ENCODE results near the gene MC3R.

DNA sequence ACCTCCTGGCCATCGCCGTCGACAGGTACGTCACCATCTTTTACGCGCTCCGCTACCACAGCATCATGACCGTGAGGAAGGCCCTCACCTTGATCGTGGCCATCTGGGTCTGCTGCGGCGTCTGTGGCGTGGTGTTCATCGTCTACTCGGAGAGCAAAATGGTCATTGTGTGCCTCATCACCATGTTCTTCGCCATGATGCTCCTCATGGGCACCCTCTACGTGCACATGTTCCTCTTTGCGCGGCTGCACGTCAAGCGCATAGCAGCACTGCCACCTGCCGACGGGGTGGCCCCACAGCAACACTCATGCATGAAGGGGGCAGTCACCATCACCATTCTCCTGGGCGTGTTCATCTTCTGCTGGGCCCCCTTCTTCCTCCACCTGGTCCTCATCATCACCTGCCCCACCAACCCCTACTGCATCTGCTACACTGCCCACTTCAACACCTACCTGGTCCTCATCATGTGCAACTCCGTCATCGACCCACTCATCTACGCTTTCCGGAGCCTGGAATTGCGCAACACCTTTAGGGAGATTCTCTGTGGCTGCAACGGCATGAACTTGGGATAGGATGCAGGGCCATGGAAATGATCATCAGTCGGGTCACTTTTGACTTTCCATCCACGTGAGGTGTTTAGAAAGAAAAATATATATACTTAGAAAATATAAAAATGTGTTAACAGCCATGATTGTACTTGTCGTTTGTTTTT is 868 bp downstream of the MC3R start:
- TF ChIP-seq EZH2phosphoT487 (IDR thresholded peaks at IDR 0.05; ENCODE audit: borderline replicate concordance) (no peak), POLR2A (IDR thresholded peaks at IDR 0.05; ENCODE audit: borderline replicate concordance, extremely low read depth, insufficient read depth, insufficient read length) (no peak), POLR2AphosphoS5 (IDR thresholded peaks at IDR 0.05; ENCODE audit: low read depth, low read length) (no peak), TCF7L2 (IDR thresholded peaks at IDR 0.05; ENCODE audit: borderline replicate concordance, extremely low read depth, insufficient read depth, insufficient read length) (no peak), ZFX (IDR thresholded peaks at IDR 0.05) (no peak), EZH2 (IDR thresholded peaks at IDR 0.05) (no peak), YY1 (IDR thresholded peaks at IDR 0.05; ENCODE audit: extremely low read depth, insufficient replicate concordance, low read depth, low read length) (no peak), SP1 (IDR thresholded peaks at IDR 0.05; ENCODE audit: low read depth) (no peak)
- TF ChIP-seq, protein P1, sequence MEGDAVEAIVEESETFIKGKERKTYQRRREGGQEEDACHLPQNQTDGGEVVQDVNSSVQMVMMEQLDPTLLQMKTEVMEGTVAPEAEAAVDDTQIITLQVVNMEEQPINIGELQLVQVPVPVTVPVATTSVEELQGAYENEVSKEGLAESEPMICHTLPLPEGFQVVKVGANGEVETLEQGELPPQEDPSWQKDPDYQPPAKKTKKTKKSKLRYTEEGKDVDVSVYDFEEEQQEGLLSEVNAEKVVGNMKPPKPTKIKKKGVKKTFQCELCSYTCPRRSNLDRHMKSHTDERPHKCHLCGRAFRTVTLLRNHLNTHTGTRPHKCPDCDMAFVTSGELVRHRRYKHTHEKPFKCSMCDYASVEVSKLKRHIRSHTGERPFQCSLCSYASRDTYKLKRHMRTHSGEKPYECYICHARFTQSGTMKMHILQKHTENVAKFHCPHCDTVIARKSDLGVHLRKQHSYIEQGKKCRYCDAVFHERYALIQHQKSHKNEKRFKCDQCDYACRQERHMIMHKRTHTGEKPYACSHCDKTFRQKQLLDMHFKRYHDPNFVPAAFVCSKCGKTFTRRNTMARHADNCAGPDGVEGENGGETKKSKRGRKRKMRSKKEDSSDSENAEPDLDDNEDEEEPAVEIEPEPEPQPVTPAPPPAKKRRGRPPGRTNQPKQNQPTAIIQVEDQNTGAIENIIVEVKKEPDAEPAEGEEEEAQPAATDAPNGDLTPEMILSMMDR (IDR thresholded peaks at IDR 0.05 in 2 of 3, conservative IDR thresholded peaks at IDR 0.05 in 1 of 3; ENCODE audit: borderline replicate concordance in 1 of 3, insufficient read depth in 1 of 3, low read depth in 2 of 3, low read length in 2 of 3): peak; percentile 28 to 79 (median 68); a peak in 5 of 6 replicates
- TF ChIP-seq, protein P2, sequence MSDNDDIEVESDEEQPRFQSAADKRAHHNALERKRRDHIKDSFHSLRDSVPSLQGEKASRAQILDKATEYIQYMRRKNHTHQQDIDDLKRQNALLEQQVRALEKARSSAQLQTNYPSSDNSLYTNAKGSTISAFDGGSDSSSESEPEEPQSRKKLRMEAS (IDR thresholded peaks at IDR 0.05): peak; percentile 47; the same call in 1 of the 2 replicates
- TF ChIP-seq, protein P3, sequence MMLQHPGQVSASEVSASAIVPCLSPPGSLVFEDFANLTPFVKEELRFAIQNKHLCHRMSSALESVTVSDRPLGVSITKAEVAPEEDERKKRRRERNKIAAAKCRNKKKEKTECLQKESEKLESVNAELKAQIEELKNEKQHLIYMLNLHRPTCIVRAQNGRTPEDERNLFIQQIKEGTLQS (IDR thresholded peaks at IDR 0.05): no peak
- TF ChIP-seq, protein P4, sequence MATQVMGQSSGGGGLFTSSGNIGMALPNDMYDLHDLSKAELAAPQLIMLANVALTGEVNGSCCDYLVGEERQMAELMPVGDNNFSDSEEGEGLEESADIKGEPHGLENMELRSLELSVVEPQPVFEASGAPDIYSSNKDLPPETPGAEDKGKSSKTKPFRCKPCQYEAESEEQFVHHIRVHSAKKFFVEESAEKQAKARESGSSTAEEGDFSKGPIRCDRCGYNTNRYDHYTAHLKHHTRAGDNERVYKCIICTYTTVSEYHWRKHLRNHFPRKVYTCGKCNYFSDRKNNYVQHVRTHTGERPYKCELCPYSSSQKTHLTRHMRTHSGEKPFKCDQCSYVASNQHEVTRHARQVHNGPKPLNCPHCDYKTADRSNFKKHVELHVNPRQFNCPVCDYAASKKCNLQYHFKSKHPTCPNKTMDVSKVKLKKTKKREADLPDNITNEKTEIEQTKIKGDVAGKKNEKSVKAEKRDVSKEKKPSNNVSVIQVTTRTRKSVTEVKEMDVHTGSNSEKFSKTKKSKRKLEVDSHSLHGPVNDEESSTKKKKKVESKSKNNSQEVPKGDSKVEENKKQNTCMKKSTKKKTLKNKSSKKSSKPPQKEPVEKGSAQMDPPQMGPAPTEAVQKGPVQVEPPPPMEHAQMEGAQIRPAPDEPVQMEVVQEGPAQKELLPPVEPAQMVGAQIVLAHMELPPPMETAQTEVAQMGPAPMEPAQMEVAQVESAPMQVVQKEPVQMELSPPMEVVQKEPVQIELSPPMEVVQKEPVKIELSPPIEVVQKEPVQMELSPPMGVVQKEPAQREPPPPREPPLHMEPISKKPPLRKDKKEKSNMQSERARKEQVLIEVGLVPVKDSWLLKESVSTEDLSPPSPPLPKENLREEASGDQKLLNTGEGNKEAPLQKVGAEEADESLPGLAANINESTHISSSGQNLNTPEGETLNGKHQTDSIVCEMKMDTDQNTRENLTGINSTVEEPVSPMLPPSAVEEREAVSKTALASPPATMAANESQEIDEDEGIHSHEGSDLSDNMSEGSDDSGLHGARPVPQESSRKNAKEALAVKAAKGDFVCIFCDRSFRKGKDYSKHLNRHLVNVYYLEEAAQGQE (IDR thresholded peaks at IDR 0.05; ENCODE audit: low read depth): no peak
